GM12865 (cell line): Measurements from ENCODE around the gene LDLRAD2.

ENCODE experiments used
- DNase-seq: peaks from one replicate; pipeline ENCODE4 v3.0.0; 2010; ENCODE audit warnings: low read depth
- H3K4me3 ChIP-seq: 2 replicates; pipeline ENCODE4 v1.5.1; 2011; ENCODE audit warnings: mild to moderate bottlenecking, low read depth, low read length, control low read depth
- TF ChIP-seq, protein P1 (sequence below): IDR thresholded peaks from 2 replicates; pipeline ENCODE4 v1.5.1; 2011; ENCODE audit warnings: low read length, control low read depth, low read depth, inconsistent platforms; ENCODE audit not compliant: insufficient read depth; ENCODE audit errors: missing control alignments

The LDLRAD2 gene

DNA sequence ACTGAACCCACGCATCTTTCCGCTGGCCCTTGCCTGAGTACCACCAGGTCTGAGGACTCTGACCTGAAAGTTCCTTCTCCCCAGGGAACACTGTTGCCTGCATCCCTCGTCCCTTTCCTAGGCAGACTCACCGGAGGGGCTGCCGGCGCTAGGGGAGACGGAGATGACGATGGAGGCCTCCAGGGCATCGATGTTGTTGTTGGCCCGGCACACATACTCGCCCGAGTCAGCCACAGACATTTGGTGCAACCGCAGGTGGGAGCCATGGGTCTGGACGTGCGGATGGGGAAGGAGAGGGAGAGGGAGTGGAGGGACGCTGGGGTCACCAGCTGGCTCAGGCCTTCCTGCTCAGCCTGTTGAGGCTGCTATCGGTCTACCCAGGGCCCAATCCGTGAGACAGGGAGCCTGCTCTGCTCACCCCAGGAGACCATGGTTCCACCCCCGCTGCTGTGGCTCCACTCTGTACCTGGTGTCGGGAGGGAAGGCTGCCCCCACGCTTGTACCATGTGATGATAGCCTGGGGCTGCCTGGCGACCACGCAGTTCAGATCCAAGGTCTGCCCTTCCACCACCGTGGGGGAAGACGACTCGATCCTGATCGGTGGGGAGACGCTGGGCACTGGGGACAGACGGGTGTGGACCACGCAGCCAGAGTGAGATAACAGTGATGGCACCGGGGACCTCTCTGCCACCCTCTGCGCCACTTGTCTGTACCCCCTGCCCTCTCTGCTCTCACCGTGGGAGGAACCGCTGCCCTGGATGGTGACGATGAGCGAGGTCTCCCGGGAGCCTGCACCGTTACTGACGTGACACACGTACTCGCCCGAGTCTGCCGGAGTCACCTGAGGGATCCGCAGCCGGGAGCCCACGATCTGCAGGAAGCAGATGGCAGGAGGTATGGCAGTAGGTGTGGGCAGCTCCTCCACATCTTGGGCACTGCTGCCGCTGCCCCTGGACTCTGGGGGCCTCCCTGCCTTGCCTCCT, 35.4 kb downstream of the LDLRAD2 start:
- no peak for DNase-seq
- TF ChIP-seq, protein P1, sequence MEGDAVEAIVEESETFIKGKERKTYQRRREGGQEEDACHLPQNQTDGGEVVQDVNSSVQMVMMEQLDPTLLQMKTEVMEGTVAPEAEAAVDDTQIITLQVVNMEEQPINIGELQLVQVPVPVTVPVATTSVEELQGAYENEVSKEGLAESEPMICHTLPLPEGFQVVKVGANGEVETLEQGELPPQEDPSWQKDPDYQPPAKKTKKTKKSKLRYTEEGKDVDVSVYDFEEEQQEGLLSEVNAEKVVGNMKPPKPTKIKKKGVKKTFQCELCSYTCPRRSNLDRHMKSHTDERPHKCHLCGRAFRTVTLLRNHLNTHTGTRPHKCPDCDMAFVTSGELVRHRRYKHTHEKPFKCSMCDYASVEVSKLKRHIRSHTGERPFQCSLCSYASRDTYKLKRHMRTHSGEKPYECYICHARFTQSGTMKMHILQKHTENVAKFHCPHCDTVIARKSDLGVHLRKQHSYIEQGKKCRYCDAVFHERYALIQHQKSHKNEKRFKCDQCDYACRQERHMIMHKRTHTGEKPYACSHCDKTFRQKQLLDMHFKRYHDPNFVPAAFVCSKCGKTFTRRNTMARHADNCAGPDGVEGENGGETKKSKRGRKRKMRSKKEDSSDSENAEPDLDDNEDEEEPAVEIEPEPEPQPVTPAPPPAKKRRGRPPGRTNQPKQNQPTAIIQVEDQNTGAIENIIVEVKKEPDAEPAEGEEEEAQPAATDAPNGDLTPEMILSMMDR: no peak
- H3K4me3 ChIP-seq: no peak overlapping the region

- TF ChIP-seq, protein P1: no peak
- H3K4me3 ChIP-seq: no peak overlapping the region
- no peak for DNase-seq
Measured at GRCh38 chr1:21848524-21849174, 36.6 kb downstream of the LDLRAD2 start.

DNA sequence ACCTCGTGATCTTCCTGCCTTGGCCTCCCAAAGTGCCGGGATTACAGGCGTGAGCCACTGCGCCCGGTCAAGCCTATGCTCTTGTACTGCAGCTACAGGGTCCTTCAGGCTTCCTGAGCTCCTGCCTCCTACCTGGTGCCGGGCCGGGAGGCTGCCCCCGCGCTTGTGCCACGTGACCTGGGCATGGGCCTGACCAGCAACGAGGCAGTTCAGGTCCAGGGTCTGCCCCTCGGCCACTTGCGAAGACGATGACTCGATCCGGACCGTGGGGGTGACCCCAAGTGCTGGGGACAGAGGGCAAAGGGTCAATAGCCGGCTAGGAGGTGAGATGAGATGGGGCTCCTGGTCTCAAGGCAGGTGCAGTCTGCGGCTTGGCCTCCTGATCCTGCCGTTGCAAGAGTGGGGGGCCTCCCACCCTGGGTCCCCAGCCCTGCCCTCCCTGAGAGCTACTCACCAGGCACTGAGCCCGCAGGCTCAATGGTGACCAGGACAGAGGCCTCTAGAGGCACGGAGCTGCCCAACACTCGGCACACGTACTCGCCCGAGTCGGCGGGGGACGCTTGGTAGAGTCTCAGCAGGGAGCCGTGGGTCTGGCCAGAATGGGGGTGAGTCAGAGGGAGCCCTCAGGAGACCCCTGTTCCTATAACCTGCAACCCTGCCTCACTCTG, 38.0 kb downstream of the LDLRAD2 start:
- no peak for DNase-seq
- no peak overlapping the region for H3K4me3 ChIP-seq
- TF ChIP-seq, protein P1: no peak

DNA sequence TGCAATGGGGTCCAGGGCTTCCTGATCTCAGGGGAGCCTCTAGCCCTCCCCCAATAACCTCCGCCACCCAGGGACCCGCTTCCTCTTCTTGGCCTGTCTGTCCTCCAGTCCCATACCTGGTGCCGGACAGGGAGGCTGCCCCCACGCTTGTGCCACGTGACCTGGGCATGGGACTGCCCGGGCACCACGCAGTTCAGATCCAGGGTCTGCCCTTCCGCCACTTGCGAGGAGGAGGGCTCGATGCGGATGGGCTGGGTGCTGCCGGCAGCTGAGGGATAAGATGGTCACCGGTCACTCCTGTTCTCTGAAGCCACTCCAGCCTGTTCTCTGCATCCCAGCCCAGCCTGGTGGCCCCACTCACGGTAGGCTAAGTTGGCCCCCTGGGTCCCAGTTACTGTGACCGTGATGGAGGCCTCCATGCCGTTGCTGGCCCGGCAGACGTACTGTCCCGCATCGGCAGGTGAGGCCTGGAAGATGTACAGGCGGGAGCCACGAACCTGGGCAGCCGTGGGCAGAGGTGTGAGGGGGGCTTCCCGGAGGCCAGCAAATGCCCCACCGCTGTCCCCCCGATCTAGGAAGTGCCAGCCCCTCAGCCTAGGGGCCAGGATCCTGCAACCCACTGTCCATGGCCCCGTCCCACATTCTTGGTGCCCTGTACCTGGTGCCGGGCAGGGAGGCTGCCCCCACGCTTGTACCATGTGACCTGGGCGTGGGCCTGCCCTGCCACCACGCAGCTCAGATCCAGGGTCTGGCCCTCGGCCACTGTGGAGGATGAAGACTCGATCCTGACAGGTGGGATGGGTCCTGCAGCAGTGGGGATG, 39.6 kb downstream of the LDLRAD2 start:
- TF ChIP-seq, protein P1: no peak
- H3K4me3 ChIP-seq: no peak overlapping the region
- no peak for DNase-seq

DNA sequence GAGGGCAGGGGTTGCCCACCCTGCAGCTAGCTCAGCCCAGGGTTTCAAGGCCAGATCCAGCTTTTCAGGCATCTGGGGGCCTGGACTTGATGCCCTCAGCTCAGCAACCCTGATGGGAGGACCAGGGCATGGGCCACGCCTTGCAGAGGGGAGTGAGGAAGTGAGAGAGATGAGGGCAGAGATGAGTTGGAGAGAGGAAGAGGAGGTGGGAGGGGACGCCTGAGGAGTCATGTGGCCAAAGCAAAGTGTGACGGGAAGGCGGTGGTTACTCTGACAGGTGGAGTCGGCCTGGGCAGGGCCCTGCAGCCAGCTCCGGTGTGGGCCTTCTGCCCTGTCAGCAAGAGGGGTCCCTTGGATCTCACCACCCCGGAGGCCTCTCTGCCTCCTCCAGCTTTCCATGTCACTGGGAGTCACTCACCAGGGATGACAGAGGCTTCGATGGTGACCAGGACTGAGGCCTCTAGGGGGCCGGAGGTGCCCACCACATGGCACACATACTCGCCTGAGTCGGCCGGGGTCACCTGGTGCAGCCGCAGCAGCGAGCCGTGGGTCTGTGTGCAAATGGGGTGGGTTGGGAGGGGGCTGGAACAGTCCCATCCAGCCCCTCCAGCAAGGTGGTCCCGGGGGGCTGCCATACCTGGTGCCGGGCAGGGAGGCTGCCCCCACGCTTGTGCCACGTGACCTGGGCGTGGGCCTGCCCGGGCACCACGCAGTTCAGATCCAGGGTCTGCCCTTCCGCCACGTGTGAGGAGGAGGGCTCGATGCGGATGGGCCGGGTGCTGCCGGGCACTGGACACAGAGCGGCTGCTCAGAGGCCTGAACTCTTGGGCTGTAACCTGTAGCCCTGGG, 40.4 kb downstream of the LDLRAD2 start:
- DNase-seq: peak; percentile 60
- TF ChIP-seq, protein P1: no peak
- no peak overlapping the region for H3K4me3 ChIP-seq
